Endothelial cell of umbilical vein (primary cell): ENCODE results near the gene COPZ2. TPM values are rescaled to one million over a fixed set of nuclear protein-coding genes. Genes with fewer than 3 reads are reported as not detected.

Experiments used
- BruUV-seq: library from RNA; stranded (reverse); fragments of 400-500 nt; replicated peaks from 2 replicates; lab custom pipeline; 2021; lab: Mats Ljungman, UMichigan
- CTCF ChIA-PET: fragments of 300-600, 350-600 bp; sonication (Branson Sonifier 250); formaldehyde crosslinking; loops from one replicate; lab custom pipeline; 2021; ENCODE audit warnings: antibody characterized with exemption, inconsistent platforms; lab: Charles Lee
- POLR2A ChIA-PET: fragments of 300-600, 350-600 bp; sonication (Branson Sonifier 250); formaldehyde crosslinking; loops from one replicate; lab custom pipeline; 2021; ENCODE audit warnings: antibody characterized with exemption, inconsistent platforms; lab: Charles Lee
- DNase-seq: peaks from one replicate; pipeline ENCODE4 v3.0.0-alpha.2; 2011; ENCODE audit warnings: low read depth, low spot score
- FAIRE-seq: peaks from 2 replicates; lab custom pipeline; 2011; peaks lifted over from hg19 to GRCh38; lab: Jason Lieb, UNC
- H2AFZ ChIP-seq: 2 replicates; pipeline ENCODE4 v1.6.0; 2012; ENCODE audit warnings: low read depth, low read length, control low read depth, inconsistent platforms
- H3K27ac ChIP-seq: 2 replicates; pipeline ENCODE4 v1.5.1; 2011; ENCODE audit warnings: low read depth, mild to moderate bottlenecking, control low read depth, low read length, moderate library complexity; ENCODE audit not compliant: insufficient read depth
- H3K27me3 ChIP-seq, 2 experiments: 2 replicates each; pipeline versions ENCODE4 v1.6.0 to v1.6.1; 2011; ENCODE audit warnings: low read length in 2 of 2, mixed read lengths in 1 of 2; ENCODE audit not compliant: control insufficient read depth in 2 of 2, insufficient read depth in 2 of 2
- H3K36me3 ChIP-seq, 2 experiments: 2 replicates in 1 of 2; 3 replicates in 1 of 2; pipeline ENCODE4 v1.5.1; 2011; ENCODE audit warnings: low read length in 2 of 2, mild to moderate bottlenecking in 1 of 2, moderate library complexity in 1 of 2; ENCODE audit not compliant: control insufficient read depth in 2 of 2, insufficient read depth in 2 of 2; ENCODE audit errors: extremely low read depth in 1 of 2
- H3K4me1 ChIP-seq: 3 replicates; pipeline ENCODE4 v1.5.1; 2011; ENCODE audit warnings: mild to moderate bottlenecking, low read length; ENCODE audit not compliant: control insufficient read depth, insufficient read depth; ENCODE audit errors: extremely low read depth
- H3K4me2 ChIP-seq: 2 replicates; pipeline ENCODE4 v1.6.1; 2011; ENCODE audit warnings: low read length, control low read depth, mixed read lengths; ENCODE audit not compliant: insufficient read depth
- H3K4me3 ChIP-seq, 3 experiments: fragments of 200-600 bp in 1 of 3; sonication (generic), shearing (Covaris generic) in 1 of 3; replicated peaks in 1 of 3; 2 replicates each; pipeline ENCODE4 v1.5.1; 2011 to 2016; ENCODE audit warnings: control low read depth in 3 of 3, low read length in 3 of 3, mild to moderate bottlenecking in 2 of 3, inconsistent platforms in 1 of 3, low read depth in 1 of 3, moderate library complexity in 1 of 3; ENCODE audit not compliant: insufficient read depth in 1 of 3
- H3K79me2 ChIP-seq: 2 replicates; pipeline ENCODE4 v1.6.0; 2012; ENCODE audit warnings: low read length, inconsistent platforms; ENCODE audit not compliant: control insufficient read depth, insufficient read depth
- H3K9ac ChIP-seq: replicated peaks from 2 replicates; pipeline ENCODE3; 2011; ENCODE audit warnings: low read length, control low read depth; ENCODE audit not compliant: insufficient read depth; ENCODE audit errors: extremely low read depth
- H3K9me1 ChIP-seq: replicated peaks from 3 replicates; pipeline ENCODE4 v1.6.0; 2011; ENCODE audit warnings: mild to moderate bottlenecking, low read length; ENCODE audit not compliant: control insufficient read depth, insufficient read depth; ENCODE audit errors: extremely low read depth
- H3K9me3 ChIP-seq: replicated peaks from 2 replicates; pipeline ENCODE4 v1.5.1; 2012; ENCODE audit warnings: low read length, inconsistent platforms; ENCODE audit not compliant: control insufficient read depth, insufficient read depth
- H4K20me1 ChIP-seq: replicated peaks from 2 replicates; pipeline ENCODE3; 2011; ENCODE audit warnings: mild to moderate bottlenecking, low read length; ENCODE audit not compliant: control insufficient read depth, insufficient read depth; ENCODE audit errors: extremely low read depth
- EZH2 ChIP-seq: IDR thresholded peaks from 2 replicates; pipeline ENCODE4 v1.6.1; 2012; ENCODE audit warnings: borderline replicate concordance, low read depth, mild to moderate bottlenecking, moderate library complexity, low read length, inconsistent platforms; ENCODE audit not compliant: severe bottlenecking
- FOS ChIP-seq: IDR thresholded peaks from 2 replicates; pipeline ENCODE4 v1.6.1; 2011; ENCODE audit warnings: mild to moderate bottlenecking, low read length, moderate library complexity, borderline replicate concordance; ENCODE audit not compliant: insufficient read depth
- GATA2 ChIP-seq: IDR thresholded peaks from 2 replicates; pipeline ENCODE4 v1.7.0; 2011; ENCODE audit warnings: low read depth, mild to moderate bottlenecking, moderate library complexity, mixed read lengths, low read length; ENCODE audit not compliant: insufficient read length, insufficient read depth
- JUN ChIP-seq: IDR thresholded peaks from 2 replicates; pipeline ENCODE4 v1.6.1; 2011; ENCODE audit warnings: borderline replicate concordance, low read depth; ENCODE audit not compliant: insufficient read length, insufficient read depth
- MYC ChIP-seq: IDR thresholded peaks from one replicate; pipeline ENCODE4 v1.6.1; 2011; ENCODE audit warnings: mild to moderate bottlenecking, low read depth, low read length
- POLR2A ChIP-seq: IDR thresholded peaks from 2 replicates; pipeline ENCODE4 v1.6.1; 2012; ENCODE audit warnings: low read depth, mild to moderate bottlenecking, control low read depth, low read length
- POLR2AphosphoS5 ChIP-seq: IDR thresholded peaks from 2 replicates; pipeline ENCODE4 v1.6.1; 2012; ENCODE audit warnings: low read depth, mild to moderate bottlenecking, control low read depth, low read length, moderate library complexity; ENCODE audit not compliant: insufficient read depth
- dilution Hi-C: fragments of 300-500 bp; cut with MboI; formaldehyde crosslinking; loops from one replicate; pipeline ENCODE4 v1.15.0; 2019; ENCODE audit warnings: low sequenced_read_pairs; ENCODE audit not compliant: extremely low pct_ligation_motif_present
- intact Hi-C: fragments of 100-400 bp; cut with micrococcal nuclease; formaldehyde crosslinking; loops from one replicate; pipeline ENCODE4 v1.10.0; 2022
- polyA plus RNA-seq, 4 experiments: library from polyadenylated mRNA; depleted of rRNA in 3 of 4; stranded (reverse) in 3 of 4; unstranded in 1 of 4; fragments of >200 nt; gene quantifications; 2 replicates each; pipeline versions ENCODE4 v1.2.1 to v1.2.3, GENCODE V29; 2011 to 2012; ENCODE audit warnings: missing spikeins in 1 of 4
- total RNA-seq: library from RNA; stranded (reverse); gene quantifications from 2 replicates; pipeline ENCODE4 v1.2.3, GENCODE V29; 2021
- TF ChIP-seq, protein P1 (sequence below), 2 donors: IDR thresholded peaks; 1 replicate in 1 of 2; 2 replicates in 1 of 2; pipeline ENCODE4 v1.5.1; 2011; ENCODE audit warnings: low read length in 2 of 2, mild to moderate bottlenecking in 2 of 2, moderate library complexity in 2 of 2, control low read depth in 1 of 2, inconsistent platforms in 1 of 2, low read depth in 1 of 2; ENCODE audit not compliant: insufficient read depth in 1 of 2; ENCODE audit errors: extremely low read depth in 1 of 2
- TF ChIP-seq, protein P2 (sequence below): IDR thresholded peaks from 2 replicates; pipeline ENCODE4 v1.6.1; 2011; ENCODE audit not compliant: insufficient read depth, insufficient read length

Gene COPZ2
- total and polyA plus RNA-seq, 2 donors (not counting 3 experiments of a cell fraction or from before 2014, with no cell fraction given) = 16.3 to 28.1 TPM

DNA sequence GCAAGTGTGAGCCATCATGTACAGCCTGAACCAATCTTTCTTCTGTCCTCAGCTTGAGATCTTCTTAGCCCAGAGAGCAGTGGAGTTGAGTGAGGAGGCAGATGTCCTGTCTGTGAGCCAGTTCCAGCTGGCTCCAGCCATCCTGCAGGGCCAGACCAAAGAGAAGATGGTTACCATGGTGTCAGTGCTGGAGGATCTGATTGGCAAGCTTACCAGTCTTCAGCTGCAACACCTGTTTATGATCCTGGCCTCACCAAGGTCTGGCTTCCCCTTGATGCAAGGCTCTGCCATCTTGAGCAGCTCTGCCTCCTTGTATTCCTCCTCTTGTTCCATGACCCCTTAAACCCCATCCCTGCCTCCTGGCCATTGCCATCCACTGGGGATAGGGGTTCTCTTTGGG lies 57.1 kb downstream of the COPZ2 start:
- FAIRE-seq (no peak), DNase-seq (no peak)
- TF ChIP-seq, protein P1, sequence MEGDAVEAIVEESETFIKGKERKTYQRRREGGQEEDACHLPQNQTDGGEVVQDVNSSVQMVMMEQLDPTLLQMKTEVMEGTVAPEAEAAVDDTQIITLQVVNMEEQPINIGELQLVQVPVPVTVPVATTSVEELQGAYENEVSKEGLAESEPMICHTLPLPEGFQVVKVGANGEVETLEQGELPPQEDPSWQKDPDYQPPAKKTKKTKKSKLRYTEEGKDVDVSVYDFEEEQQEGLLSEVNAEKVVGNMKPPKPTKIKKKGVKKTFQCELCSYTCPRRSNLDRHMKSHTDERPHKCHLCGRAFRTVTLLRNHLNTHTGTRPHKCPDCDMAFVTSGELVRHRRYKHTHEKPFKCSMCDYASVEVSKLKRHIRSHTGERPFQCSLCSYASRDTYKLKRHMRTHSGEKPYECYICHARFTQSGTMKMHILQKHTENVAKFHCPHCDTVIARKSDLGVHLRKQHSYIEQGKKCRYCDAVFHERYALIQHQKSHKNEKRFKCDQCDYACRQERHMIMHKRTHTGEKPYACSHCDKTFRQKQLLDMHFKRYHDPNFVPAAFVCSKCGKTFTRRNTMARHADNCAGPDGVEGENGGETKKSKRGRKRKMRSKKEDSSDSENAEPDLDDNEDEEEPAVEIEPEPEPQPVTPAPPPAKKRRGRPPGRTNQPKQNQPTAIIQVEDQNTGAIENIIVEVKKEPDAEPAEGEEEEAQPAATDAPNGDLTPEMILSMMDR (IDR thresholded peaks at IDR 0.05; ENCODE audit: extremely low read depth in 1 of 2, insufficient read depth in 1 of 2, low read depth in 1 of 2, low read length in 2 of 2) = no peak
- TF ChIP-seq, protein P2, sequence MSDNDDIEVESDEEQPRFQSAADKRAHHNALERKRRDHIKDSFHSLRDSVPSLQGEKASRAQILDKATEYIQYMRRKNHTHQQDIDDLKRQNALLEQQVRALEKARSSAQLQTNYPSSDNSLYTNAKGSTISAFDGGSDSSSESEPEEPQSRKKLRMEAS = no peak
- TF ChIP-seq JUN (no peak), FOS (no peak), GATA2 (no peak), POLR2AphosphoS5 (no peak), POLR2A (no peak), EZH2 (no peak), MYC (no peak)
- Histone ChIP-seq H3K36me3 (peaks cover 0 to 36% of the 10 kb centered on the region in 2 experiments), H2AFZ (no peak overlapping the region), H3K4me3 (no peak overlapping the region), H3K4me2 (no peak overlapping the region), H3K4me1 (no peaks in the 10 kb centered on the region), H3K27ac (no peak overlapping the region), H3K9me1 (no peaks in the 10 kb centered on the region), H3K9me3 (no peaks in the 10 kb centered on the region), H3K27me3 (no peaks in the 10 kb centered on the region), H3K79me2 (no peaks in the 10 kb centered on the region), H4K20me1 (no peaks in the 10 kb centered on the region), H3K9ac (no peak overlapping the region)
- POLR2A ChIA-PET = no interaction called here
- intact Hi-C loops (no loop called here), dilution Hi-C loops (no loop called here)
- no TSS peak for BruUV-seq
- CTCF ChIA-PET = interaction anchor here (1.3 to 15.7 kb wide), 3 partner anchors 10 to 37 kb away, joined by 4 to 469 read pairs (median 7); partner anchors contain the start of gene CDK5RAP3
